Ascending aorta (tissue), 2 donors: Measurements from ENCODE around the gene RAPGEF1. TPM values are rescaled to one million over a fixed set of nuclear protein-coding genes. Genes with fewer than 3 reads are reported as not detected.

Source experiments
- DNase-seq, 2 donors: peaks; one replicate each; pipeline ENCODE4 v3.0.0-alpha.2; 2019; ENCODE audit warnings: low spot score in 2 of 2
- H3K27ac ChIP-seq, 2 donors: fragments of 200-600 bp; sonication (generic); one replicate each; pipeline ENCODE4 v1.5.1; 2016 to 2017; ENCODE audit warnings: mild to moderate bottlenecking in 1 of 2
- H3K27me3 ChIP-seq: fragments of 200-600 bp; sonication (generic); one replicate; pipeline ENCODE4 v1.5.1; 2017
- H3K36me3 ChIP-seq, 2 donors: fragments of 200-600 bp; sonication (generic); one replicate each; pipeline ENCODE4 v1.5.1; 2016
- H3K4me1 ChIP-seq, 2 donors: fragments of 200-600 bp; sonication (generic); one replicate each; pipeline ENCODE4 v1.5.1; 2016 to 2017; ENCODE audit warnings: mild to moderate bottlenecking in 1 of 2
- H3K4me3 ChIP-seq, 2 donors: fragments of 200-600 bp; sonication (generic); one replicate each; pipeline ENCODE4 v1.5.1; 2016 to 2017; ENCODE audit warnings: mild to moderate bottlenecking in 1 of 2
- H3K9me3 ChIP-seq, 2 donors: fragments of 200-600 bp; sonication (generic); one replicate each; pipeline ENCODE4 v1.5.1; 2016
- intact Hi-C: fragments of 100-400 bp; cut with DNase I; formaldehyde crosslinking; loops from one replicate; pipeline ENCODE4 v1.15.1; 2023
- total RNA-seq: library from RNA; depleted of rRNA; stranded (reverse); fragments of >200 nt; gene quantifications from one replicate; pipeline ENCODE4 v1.1.0, GENCODE V29; 2016
- TF ChIP-seq, protein P1 (sequence below), 3 experiments: fragments of 200-600 bp in 2 of 3; fragments of 450-650 bp in 1 of 3; sonication (generic) in 2 of 3; IDR thresholded peaks; one replicate each; pipeline ENCODE4 v1.5.1; 2016 to 2019; ENCODE audit warnings: antibody characterized with exemption in 3 of 3, mild to moderate bottlenecking in 1 of 3, moderate library complexity in 1 of 3

Gene RAPGEF1
- total RNA-seq, 1 donor from 2014 or later: 95.5 TPM

- Histone ChIP-seq H3K4me3 (no peak overlapping the region), H3K36me3 (no peaks in the 10 kb centered on the region), H3K9me3 (no peaks in the 10 kb centered on the region), H3K4me1 (peaks cover 13 to 38% of the 10 kb centered on the region in 2 donors), H3K27me3 (no peaks in the 10 kb centered on the region), H3K27ac (peak overlapping the region in 1 of 2 donors; percentile 23)
- intact Hi-C loops: no loop called here
- DNase-seq: no peak
- TF ChIP-seq, protein P1, sequence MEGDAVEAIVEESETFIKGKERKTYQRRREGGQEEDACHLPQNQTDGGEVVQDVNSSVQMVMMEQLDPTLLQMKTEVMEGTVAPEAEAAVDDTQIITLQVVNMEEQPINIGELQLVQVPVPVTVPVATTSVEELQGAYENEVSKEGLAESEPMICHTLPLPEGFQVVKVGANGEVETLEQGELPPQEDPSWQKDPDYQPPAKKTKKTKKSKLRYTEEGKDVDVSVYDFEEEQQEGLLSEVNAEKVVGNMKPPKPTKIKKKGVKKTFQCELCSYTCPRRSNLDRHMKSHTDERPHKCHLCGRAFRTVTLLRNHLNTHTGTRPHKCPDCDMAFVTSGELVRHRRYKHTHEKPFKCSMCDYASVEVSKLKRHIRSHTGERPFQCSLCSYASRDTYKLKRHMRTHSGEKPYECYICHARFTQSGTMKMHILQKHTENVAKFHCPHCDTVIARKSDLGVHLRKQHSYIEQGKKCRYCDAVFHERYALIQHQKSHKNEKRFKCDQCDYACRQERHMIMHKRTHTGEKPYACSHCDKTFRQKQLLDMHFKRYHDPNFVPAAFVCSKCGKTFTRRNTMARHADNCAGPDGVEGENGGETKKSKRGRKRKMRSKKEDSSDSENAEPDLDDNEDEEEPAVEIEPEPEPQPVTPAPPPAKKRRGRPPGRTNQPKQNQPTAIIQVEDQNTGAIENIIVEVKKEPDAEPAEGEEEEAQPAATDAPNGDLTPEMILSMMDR (IDR thresholded peaks at IDR 0.05): no peak
Measured at GRCh38 chr9:131727795-131728545, 11.9 kb downstream of the RAPGEF1 start.

DNA sequence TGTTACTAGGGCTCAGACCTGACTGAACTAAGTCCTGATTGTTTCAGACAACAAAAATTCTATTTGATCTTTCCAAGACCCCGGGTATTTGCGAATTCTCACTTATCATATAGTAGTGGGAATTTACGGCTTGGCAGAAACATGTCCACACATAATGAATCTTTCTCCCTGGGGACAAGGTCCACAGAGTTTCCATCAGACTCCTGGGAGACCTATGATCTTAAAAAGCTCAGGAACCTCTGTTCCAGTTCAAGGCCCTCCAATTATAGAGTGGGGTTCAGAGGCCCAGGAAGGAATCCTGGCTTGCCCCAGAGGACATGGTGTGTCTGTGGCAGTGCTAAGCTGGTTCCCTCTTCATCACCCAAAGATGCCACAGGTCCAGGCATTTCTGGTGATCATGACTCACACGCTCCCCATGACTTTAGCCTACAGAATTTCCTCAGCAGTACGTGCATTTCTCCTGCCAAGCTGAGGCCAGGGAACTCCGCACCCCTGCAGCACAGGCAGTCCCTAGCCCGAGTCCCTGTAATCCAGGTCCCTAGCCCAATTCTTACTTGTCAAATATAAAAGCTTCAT is 12.6 kb downstream of the RAPGEF1 start:
- Histone ChIP-seq H3K27ac (peak overlapping the region; percentile 19 to 38), H3K9me3 (no peaks in the 10 kb centered on the region), H3K27me3 (no peaks in the 10 kb centered on the region), H3K36me3 (no peaks in the 10 kb centered on the region), H3K4me3 (no peak overlapping the region), H3K4me1 (peaks cover 13 to 36% of the 10 kb centered on the region in 2 donors)
- intact Hi-C loops: no loop called here
- TF ChIP-seq, protein P1 (IDR thresholded peaks at IDR 0.05): no peak
- DNase-seq: no peak

DNA sequence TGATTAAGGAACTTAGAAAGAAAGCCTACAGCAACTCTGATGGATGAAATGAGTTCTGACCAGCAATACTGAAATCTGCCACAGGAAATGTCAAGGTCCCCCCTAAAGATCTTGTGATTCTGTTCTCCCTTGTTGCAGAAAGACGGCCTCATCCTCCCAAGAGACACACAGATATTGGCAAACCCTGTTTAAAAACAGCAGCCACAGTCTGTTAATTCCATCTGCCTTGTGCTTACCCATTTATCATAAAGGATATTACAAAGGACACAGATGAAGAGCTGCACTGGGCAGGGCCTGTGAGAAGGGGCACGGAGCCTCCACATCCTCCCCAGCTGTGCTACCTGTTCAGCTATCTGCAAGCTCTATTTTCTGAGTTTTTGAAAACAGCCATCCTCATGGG is 15.2 kb downstream of the RAPGEF1 start:
- Histone ChIP-seq H3K36me3 (no peaks in the 10 kb centered on the region), H3K27me3 (no peaks in the 10 kb centered on the region), H3K9me3 (no peaks in the 10 kb centered on the region), H3K27ac (no peak overlapping the region), H3K4me3 (no peak overlapping the region), H3K4me1 (peaks cover 7 to 25% of the 10 kb centered on the region in 2 donors)
- intact Hi-C loops: no loop called here
- TF ChIP-seq, protein P1 (IDR thresholded peaks at IDR 0.05): no peak
- DNase-seq: no peak

GRCh38 chr9:131723632-131724031 is 16.2 kb downstream of the RAPGEF1 start:
- H3K4me1 ChIP-seq: peaks cover 7 to 24% of the 10 kb centered on the region in 2 donors
- no peak overlapping the region for H3K27ac ChIP-seq
- intact Hi-C loops: no loop called here
- no peaks in the 10 kb centered on the region for H3K9me3 ChIP-seq
- no peaks in the 10 kb centered on the region for H3K27me3 ChIP-seq
- H3K36me3 ChIP-seq: no peaks in the 10 kb centered on the region
- DNase-seq: no peak
- no peak overlapping the region for H3K4me3 ChIP-seq
- TF ChIP-seq, protein P1 (IDR thresholded peaks at IDR 0.05): no peak

GRCh38 chr9:131722255-131722654 is 17.6 kb downstream of the RAPGEF1 start:
- intact Hi-C loops: no loop called here
- no peak for DNase-seq
- H3K9me3 ChIP-seq: no peaks in the 10 kb centered on the region
- no peak overlapping the region for H3K4me3 ChIP-seq
- TF ChIP-seq, protein P1 (IDR thresholded peaks at IDR 0.05): no peak
- H3K27ac ChIP-seq: no peak overlapping the region
- no peaks in the 10 kb centered on the region for H3K36me3 ChIP-seq
- H3K4me1 ChIP-seq: peaks cover 0 to 12% of the 10 kb centered on the region in 2 donors
- no peaks in the 10 kb centered on the region for H3K27me3 ChIP-seq
